ENCODE measurements around the gene NBAS. TPM values are rescaled to one million over a fixed set of nuclear protein-coding genes. Genes with fewer than 3 reads are reported as not detected.

The NBAS gene
- total RNA-seq, 2 experiments from 2014 or later: 24.4 to 28.8 TPM

- no peaks in the 10 kb centered on the region for H3K9me2 ChIP-seq (ENCODE audit: insufficient read depth, low read length)
- H3K4me1 ChIP-seq (ENCODE audit: insufficient read depth, low read length, poor library complexity, severe bottlenecking): no peaks in the 10 kb centered on the region
- intact Hi-C loops (cut with micrococcal nuclease; ENCODE audit: unreplicated experiment): no loop called here
- DNase-seq (ENCODE audit: low spot score): no peak
- BruUV-seq (replicated peaks): no TSS peak
- ChIA-PET CTCF (ENCODE audit: unreplicated experiment) (no interaction called here), POLR2A (no interaction called here)
- no peaks in the 10 kb centered on the region for H3K79me2 ChIP-seq (ENCODE audit: insufficient read depth, low read depth, low read length)
- H3K36me3 ChIP-seq (ENCODE audit: insufficient read depth, low read length): no peaks in the 10 kb centered on the region
- H4K20me1 ChIP-seq (ENCODE audit: insufficient read depth, low read length): no peaks in the 10 kb centered on the region
- no peak overlapping the region for H2AFZ ChIP-seq (ENCODE audit: low read length)
- TF ChIP-seq, protein P1, sequence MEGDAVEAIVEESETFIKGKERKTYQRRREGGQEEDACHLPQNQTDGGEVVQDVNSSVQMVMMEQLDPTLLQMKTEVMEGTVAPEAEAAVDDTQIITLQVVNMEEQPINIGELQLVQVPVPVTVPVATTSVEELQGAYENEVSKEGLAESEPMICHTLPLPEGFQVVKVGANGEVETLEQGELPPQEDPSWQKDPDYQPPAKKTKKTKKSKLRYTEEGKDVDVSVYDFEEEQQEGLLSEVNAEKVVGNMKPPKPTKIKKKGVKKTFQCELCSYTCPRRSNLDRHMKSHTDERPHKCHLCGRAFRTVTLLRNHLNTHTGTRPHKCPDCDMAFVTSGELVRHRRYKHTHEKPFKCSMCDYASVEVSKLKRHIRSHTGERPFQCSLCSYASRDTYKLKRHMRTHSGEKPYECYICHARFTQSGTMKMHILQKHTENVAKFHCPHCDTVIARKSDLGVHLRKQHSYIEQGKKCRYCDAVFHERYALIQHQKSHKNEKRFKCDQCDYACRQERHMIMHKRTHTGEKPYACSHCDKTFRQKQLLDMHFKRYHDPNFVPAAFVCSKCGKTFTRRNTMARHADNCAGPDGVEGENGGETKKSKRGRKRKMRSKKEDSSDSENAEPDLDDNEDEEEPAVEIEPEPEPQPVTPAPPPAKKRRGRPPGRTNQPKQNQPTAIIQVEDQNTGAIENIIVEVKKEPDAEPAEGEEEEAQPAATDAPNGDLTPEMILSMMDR (conservative IDR thresholded peaks at IDR 0.05; ENCODE audit: low read length): no peak
- TF ChIP-seq EZH2phosphoT487 (IDR thresholded peaks at IDR 0.05; ENCODE audit: borderline replicate concordance, low read depth, low read length): no peak
- no peak overlapping the region for H3K4me3 ChIP-seq (ENCODE audit: low read depth, low read length, poor library complexity, severe bottlenecking)
- no peak overlapping the region for H3K27ac ChIP-seq (ENCODE audit: low read depth, low read length, poor library complexity, severe bottlenecking)
- no peak overlapping the region for H3K4me2 ChIP-seq (ENCODE audit: low read length)
- H3K9me3 ChIP-seq (ENCODE audit: low read length): no peaks in the 10 kb centered on the region
Measured at GRCh38 chr2:15400240-15400826, 160.8 kb downstream of the NBAS start.

DNA sequence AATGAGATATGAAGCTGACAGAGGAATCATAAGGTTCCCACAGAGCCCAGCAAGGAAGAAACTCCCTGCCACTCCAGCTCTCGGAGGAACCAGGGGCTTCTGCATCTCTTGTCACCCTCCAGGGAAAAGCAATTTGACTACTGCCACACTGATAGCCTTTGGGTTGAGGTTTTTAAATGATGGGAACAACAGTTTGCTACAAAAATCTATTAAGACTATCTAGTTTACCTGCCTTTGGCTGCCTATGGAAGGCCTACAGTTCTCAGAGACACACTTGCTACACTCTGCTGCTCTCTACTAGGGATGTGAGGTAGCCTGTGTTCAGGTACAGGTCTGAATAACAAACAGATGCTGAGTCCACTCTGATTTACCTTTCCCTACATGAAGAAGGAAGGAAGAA lies 161.9 kb downstream of the NBAS start:
- intact Hi-C loops (cut with micrococcal nuclease; ENCODE audit: unreplicated experiment): no loop called here
- Histone ChIP-seq H3K79me2 (ENCODE audit: insufficient read depth, low read depth, low read length) (no peaks in the 10 kb centered on the region), H4K20me1 (ENCODE audit: insufficient read depth, low read length) (no peaks in the 10 kb centered on the region), H3K27ac (ENCODE audit: low read depth, low read length, poor library complexity, severe bottlenecking) (no peak overlapping the region), H3K9me3 (ENCODE audit: low read length) (no peaks in the 10 kb centered on the region), H3K4me1 (ENCODE audit: insufficient read depth, low read length, poor library complexity, severe bottlenecking) (no peaks in the 10 kb centered on the region), H3K4me2 (ENCODE audit: low read length) (no peak overlapping the region), H3K36me3 (ENCODE audit: insufficient read depth, low read length) (no peaks in the 10 kb centered on the region), H3K9me2 (ENCODE audit: insufficient read depth, low read length) (no peaks in the 10 kb centered on the region), H2AFZ (ENCODE audit: low read length) (no peak overlapping the region), H3K4me3 (ENCODE audit: low read depth, low read length, poor library complexity, severe bottlenecking) (no peak overlapping the region)
- TF ChIP-seq, protein P1 (conservative IDR thresholded peaks at IDR 0.05; ENCODE audit: low read length): no peak
- TF ChIP-seq EZH2phosphoT487 (IDR thresholded peaks at IDR 0.05; ENCODE audit: borderline replicate concordance, low read depth, low read length): no peak
- BruUV-seq (replicated peaks): no TSS peak
- CTCF ChIA-PET (ENCODE audit: unreplicated experiment): no interaction called here
- no peak for DNase-seq (ENCODE audit: low spot score)
- POLR2A ChIA-PET: no interaction called here

DNA sequence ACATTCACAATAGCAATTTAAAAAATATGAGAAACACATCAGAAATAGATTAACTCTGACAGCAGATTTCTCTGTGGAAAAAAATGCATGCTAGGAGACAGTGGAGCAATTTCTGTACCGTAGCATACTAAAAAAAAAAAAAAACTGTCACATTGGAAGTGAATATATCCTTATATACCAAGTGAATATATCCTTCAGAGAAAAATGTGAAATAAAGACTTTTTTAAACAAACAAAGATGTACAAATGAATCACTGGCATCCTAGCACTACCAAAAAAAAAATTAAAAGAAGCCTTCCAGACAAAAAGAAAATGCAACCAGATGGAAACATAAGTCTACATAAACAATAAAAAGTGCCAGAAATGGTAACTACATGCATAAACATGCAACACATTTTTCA lies 169.4 kb downstream of the NBAS start:
- CTCF ChIA-PET (ENCODE audit: unreplicated experiment): no interaction called here
- no peaks in the 10 kb centered on the region for H3K9me2 ChIP-seq (ENCODE audit: insufficient read depth, low read length)
- POLR2A ChIA-PET: no interaction called here

More for the DNA sequence above, 169.4 kb downstream of the NBAS start:
- Histone ChIP-seq H3K27ac (ENCODE audit: low read depth, low read length, poor library complexity, severe bottlenecking) (no peak overlapping the region), H3K4me1 (ENCODE audit: insufficient read depth, low read length, poor library complexity, severe bottlenecking) (no peaks in the 10 kb centered on the region), H4K20me1 (ENCODE audit: insufficient read depth, low read length) (no peaks in the 10 kb centered on the region), H3K79me2 (ENCODE audit: insufficient read depth, low read depth, low read length) (no peaks in the 10 kb centered on the region), H2AFZ (ENCODE audit: low read length) (no peak overlapping the region), H3K4me2 (ENCODE audit: low read length) (no peak overlapping the region), H3K36me3 (ENCODE audit: insufficient read depth, low read length) (no peaks in the 10 kb centered on the region), H3K4me3 (ENCODE audit: low read depth, low read length, poor library complexity, severe bottlenecking) (no peak overlapping the region), H3K9me3 (ENCODE audit: low read length) (no peaks in the 10 kb centered on the region)
- intact Hi-C loops (cut with micrococcal nuclease; ENCODE audit: unreplicated experiment): no loop called here
- no peak for DNase-seq (ENCODE audit: low spot score)
- TF ChIP-seq, protein P1 (conservative IDR thresholded peaks at IDR 0.05; ENCODE audit: low read length): no peak
- no peak for TF ChIP-seq EZH2phosphoT487 (IDR thresholded peaks at IDR 0.05; ENCODE audit: borderline replicate concordance, low read depth, low read length)
- BruUV-seq (replicated peaks): no TSS peak

All from OCI-LY7 (cell line).